Measurements from ENCODE around the gene ATP5ME. TPM values are rescaled to one million over a fixed set of nuclear protein-coding genes. Genes with fewer than 3 reads are reported as not detected.

ATP5ME gene
- total and polyA plus RNA-seq, 2 of the 13 experiments (the other 11 are each of a cell fraction or from before 2014, with no cell fraction given): 305 to 753 TPM

DNA sequence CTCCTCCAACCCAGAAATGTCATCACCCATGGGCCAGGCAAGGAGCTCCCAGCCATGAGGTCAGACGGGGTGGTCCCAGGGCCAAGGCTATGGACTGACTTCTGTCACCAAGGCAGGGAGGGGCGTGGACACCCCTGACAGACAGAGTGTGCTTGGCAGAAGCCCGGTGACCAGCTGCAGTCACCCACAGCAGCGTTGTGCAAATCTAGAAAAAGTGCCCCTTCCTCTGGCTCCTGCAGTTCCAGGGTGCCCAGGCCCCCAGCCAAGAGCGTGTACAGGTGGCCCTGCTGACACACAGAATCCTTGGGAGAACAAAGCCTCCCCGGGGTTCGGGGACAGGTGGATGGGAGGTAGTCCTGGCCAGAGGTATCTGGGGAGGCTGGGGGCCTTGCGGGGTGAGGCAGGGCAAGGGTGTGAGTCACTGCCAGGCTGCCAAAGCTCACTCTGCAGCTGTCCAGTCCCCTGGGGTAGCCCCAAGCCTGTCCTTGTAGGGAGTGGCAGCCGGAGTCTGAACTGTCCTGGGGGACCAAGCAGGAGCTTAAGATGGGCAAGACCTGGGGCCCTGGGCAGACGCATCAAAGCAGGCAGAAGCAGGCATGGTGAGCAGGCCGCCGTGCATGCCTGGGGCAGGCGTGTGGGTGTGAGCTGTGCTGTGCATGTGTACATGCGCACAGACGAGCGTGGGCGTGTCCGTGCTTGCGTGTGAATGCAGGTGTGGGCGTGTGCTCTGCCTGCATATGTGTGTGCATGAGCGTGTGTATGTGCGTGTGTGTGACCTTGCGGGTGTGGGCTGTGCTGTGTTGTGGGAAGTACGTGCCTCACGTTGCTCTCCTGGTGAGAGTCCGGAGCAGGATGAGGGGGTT is 3.6 kb upstream of the ATP5ME start (continued):
- peak; percentile 57; the same call in 1 of the 2 replicates for TF ChIP-seq ZNF768 (CRISPR knock-in tag; IDR thresholded peaks at IDR 0.05)
- no peak for TF ChIP-seq ZNF329 (CRISPR knock-in tag; IDR thresholded peaks at IDR 0.05; ENCODE audit: low read depth)
- TF ChIP-seq ZNF451 (CRISPR knock-in tag; IDR thresholded peaks at IDR 0.05): no peak; the same call in 1 of the 2 replicates
- TF ChIP-seq, protein P1, sequence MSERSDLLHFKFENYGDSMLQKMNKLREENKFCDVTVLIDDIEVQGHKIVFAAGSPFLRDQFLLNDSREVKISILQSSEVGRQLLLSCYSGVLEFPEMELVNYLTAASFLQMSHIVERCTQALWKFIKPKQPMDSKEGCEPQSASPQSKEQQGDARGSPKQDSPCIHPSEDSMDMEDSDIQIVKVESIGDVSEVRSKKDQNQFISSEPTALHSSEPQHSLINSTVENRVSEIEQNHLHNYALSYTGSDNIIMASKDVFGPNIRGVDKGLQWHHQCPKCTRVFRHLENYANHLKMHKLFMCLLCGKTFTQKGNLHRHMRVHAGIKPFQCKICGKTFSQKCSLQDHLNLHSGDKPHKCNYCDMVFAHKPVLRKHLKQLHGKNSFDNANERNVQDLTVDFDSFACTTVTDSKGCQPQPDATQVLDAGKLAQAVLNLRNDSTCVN (CRISPR knock-in tag; IDR thresholded peaks at IDR 0.05; ENCODE audit: borderline replicate concordance): no peak
- peak; percentile 24; the same call in 1 of the 2 replicates for TF ChIP-seq SOX5 (CRISPR knock-in tag; IDR thresholded peaks at IDR 0.05; ENCODE audit: borderline replicate concordance)
- TF ChIP-seq, protein P2, sequence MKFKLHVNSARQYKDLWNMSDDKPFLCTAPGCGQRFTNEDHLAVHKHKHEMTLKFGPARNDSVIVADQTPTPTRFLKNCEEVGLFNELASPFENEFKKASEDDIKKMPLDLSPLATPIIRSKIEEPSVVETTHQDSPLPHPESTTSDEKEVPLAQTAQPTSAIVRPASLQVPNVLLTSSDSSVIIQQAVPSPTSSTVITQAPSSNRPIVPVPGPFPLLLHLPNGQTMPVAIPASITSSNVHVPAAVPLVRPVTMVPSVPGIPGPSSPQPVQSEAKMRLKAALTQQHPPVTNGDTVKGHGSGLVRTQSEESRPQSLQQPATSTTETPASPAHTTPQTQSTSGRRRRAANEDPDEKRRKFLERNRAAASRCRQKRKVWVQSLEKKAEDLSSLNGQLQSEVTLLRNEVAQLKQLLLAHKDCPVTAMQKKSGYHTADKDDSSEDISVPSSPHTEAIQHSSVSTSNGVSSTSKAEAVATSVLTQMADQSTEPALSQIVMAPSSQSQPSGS (CRISPR knock-in tag; IDR thresholded peaks at IDR 0.05): 0 out of 2 replicates have a peak, but pooled peaks have one; percentile 34
- no peak for TF ChIP-seq ZSCAN9 (CRISPR knock-in tag; IDR thresholded peaks at IDR 0.05; ENCODE audit: borderline replicate concordance)
- TF ChIP-seq YY1 (IDR thresholded peaks at IDR 0.05; ENCODE audit: insufficient read depth, insufficient replicate concordance, low read depth, low read length): no peak
- TF ChIP-seq DMAP1 (CRISPR knock-in tag; IDR thresholded peaks at IDR 0.05): no peak
- no peak for TF ChIP-seq RFXANK (CRISPR knock-in tag; IDR thresholded peaks at IDR 0.05)
- TF ChIP-seq RFX5 (IDR thresholded peaks at IDR 0.05; ENCODE audit: low read depth, low read length): 0 out of 2 replicates have a peak, but pooled peaks have one; percentile 14
- TF ChIP-seq, protein P3, sequence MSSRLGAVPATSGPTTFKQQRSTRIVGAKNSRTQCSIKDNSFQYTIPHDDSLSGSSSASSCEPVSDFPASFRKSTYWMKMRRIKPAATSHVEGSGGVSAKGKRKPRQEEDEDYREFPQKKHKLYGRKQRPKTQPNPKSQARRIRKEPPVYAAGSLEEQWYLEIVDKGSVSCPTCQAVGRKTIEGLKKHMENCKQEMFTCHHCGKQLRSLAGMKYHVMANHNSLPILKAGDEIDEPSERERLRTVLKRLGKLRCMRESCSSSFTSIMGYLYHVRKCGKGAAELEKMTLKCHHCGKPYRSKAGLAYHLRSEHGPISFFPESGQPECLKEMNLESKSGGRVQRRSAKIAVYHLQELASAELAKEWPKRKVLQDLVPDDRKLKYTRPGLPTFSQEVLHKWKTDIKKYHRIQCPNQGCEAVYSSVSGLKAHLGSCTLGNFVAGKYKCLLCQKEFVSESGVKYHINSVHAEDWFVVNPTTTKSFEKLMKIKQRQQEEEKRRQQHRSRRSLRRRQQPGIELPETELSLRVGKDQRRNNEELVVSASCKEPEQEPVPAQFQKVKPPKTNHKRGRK (CRISPR knock-in tag; IDR thresholded peaks at IDR 0.05): no peak
- no peak for TF ChIP-seq TOE1 (CRISPR knock-in tag; IDR thresholded peaks at IDR 0.05)
- TF ChIP-seq EHMT2 (IDR thresholded peaks at IDR 0.05; ENCODE audit: borderline replicate concordance, low read depth, low read length): no peak
- TF ChIP-seq SIX1 (CRISPR knock-in tag; IDR thresholded peaks at IDR 0.05; ENCODE audit: borderline replicate concordance): no peak
- TF ChIP-seq, protein P4, sequence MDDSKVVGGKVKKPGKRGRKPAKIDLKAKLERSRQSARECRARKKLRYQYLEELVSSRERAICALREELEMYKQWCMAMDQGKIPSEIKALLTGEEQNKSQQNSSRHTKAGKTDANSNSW (CRISPR knock-in tag; IDR thresholded peaks at IDR 0.05; ENCODE audit: borderline replicate concordance): no peak
- TF ChIP-seq MIER3 (CRISPR knock-in tag; IDR thresholded peaks at IDR 0.05; ENCODE audit: borderline replicate concordance): no peak
- TF ChIP-seq ARID2 (CRISPR knock-in tag; IDR thresholded peaks at IDR 0.05; ENCODE audit: borderline replicate concordance): no peak
- TF ChIP-seq MAFK (conservative IDR thresholded peaks at IDR 0.05 in 1 of 2, IDR thresholded peaks at IDR 0.05 in 1 of 2; ENCODE audit: low read length in 2 of 2): no peak
- no peak for TF ChIP-seq NFYC (CRISPR knock-in tag; IDR thresholded peaks at IDR 0.05)
- TF ChIP-seq ZNF224 (CRISPR knock-in tag; IDR thresholded peaks at IDR 0.05): no peak
- TF ChIP-seq NKX3-1 (CRISPR knock-in tag; IDR thresholded peaks at IDR 0.05): no peak
- TF ChIP-seq ZBTB21 (CRISPR knock-in tag; IDR thresholded peaks at IDR 0.05): no peak
- TF ChIP-seq ZBTB7B (CRISPR knock-in tag; IDR thresholded peaks at IDR 0.05): no peak
- peak; percentile 83; the same call in 1 of the 2 replicates for TF ChIP-seq KDM2A (CRISPR knock-in tag; IDR thresholded peaks at IDR 0.05; ENCODE audit: borderline replicate concordance, low read depth)
- TF ChIP-seq ZNF121 (CRISPR knock-in tag; IDR thresholded peaks at IDR 0.05): no peak

All from HepG2 (cell line).